HepG2 (cell line): Measurements from ENCODE around the gene UBQLN4. TPM values are rescaled to one million over a fixed set of nuclear protein-coding genes. Genes with fewer than 3 reads are reported as not detected.

ENCODE experiments used
- ELF3 ChIP-seq: IDR thresholded peaks from 2 replicates; pipeline ENCODE4 v1.6.1; 2016; ENCODE audit warnings: missing genetic modification reagents, missing compliant biosample characterization
- EP300 ChIP-seq, 3 experiments: sonication (generic) in 1 of 3; formaldehyde crosslinking in 1 of 3; IDR thresholded peaks; 2 replicates each; pipeline versions ENCODE4 v1.5.1 to v1.6.1; 2011 to 2020; ENCODE audit warnings: low read depth in 2 of 3, low read length in 2 of 3, borderline replicate concordance in 1 of 3, improper control_type of control experiment in 1 of 3, mild to moderate bottlenecking in 1 of 3, missing genetic modification reagents in 1 of 3, moderate library complexity in 1 of 3
- EZH2 ChIP-seq: conservative IDR thresholded peaks from 2 replicates; pipeline ENCODE4 v1.6.1; 2012; ENCODE audit warnings: mild to moderate bottlenecking, low read depth, low read length, moderate library complexity
- HINFP ChIP-seq: sonication (generic); formaldehyde crosslinking; IDR thresholded peaks from 2 replicates; pipeline ENCODE4 v1.4.0; 2020; ENCODE audit warnings: low read depth, mild to moderate bottlenecking, missing genetic modification reagents
- MAZ ChIP-seq, 2 experiments: sonication (generic) in 1 of 2; formaldehyde crosslinking in 1 of 2; IDR thresholded peaks; 2 replicates each; pipeline versions ENCODE4 v1.5.0 to v1.6.1; 2012 to 2020; ENCODE audit warnings: low read depth in 2 of 2, mild to moderate bottlenecking in 2 of 2, borderline replicate concordance in 1 of 2, improper control_type of control experiment in 1 of 2, low read length in 1 of 2, missing genetic modification reagents in 1 of 2, moderate library complexity in 1 of 2
- MXD4 ChIP-seq: IDR thresholded peaks from 2 replicates; pipeline ENCODE4 v1.6.1; 2016; ENCODE audit warnings: mild to moderate bottlenecking, missing biosample characterization, missing genetic modification reagents
- MXI1 ChIP-seq: IDR thresholded peaks from 3 replicates; pipeline ENCODE4 v1.6.1; 2012; ENCODE audit warnings: low read depth, low read length, inconsistent platforms, borderline replicate concordance
- NR2C2 ChIP-seq: sonication (generic); formaldehyde crosslinking; IDR thresholded peaks from 2 replicates; pipeline ENCODE4 v1.4.0; 2020; ENCODE audit warnings: missing genetic modification reagents, mild to moderate bottlenecking, moderate library complexity, borderline replicate concordance
- PPARG ChIP-seq: conservative IDR thresholded peaks from 2 replicates; pipeline ENCODE4 v1.6.1; 2016; ENCODE audit warnings: missing biosample characterization, missing genetic modification reagents
- REPIN1 ChIP-seq: sonication (generic); formaldehyde crosslinking; IDR thresholded peaks from 2 replicates; pipeline ENCODE4 v1.8.0; 2022; ENCODE audit warnings: missing genetic modification reagents, low read depth, mild to moderate bottlenecking, borderline replicate concordance
- ZNF224 ChIP-seq: sonication (generic); formaldehyde crosslinking; IDR thresholded peaks from 2 replicates; pipeline ENCODE4 v1.5.0; 2020; ENCODE audit warnings: mild to moderate bottlenecking, missing genetic modification reagents
- ZNF230 ChIP-seq: sonication (generic); formaldehyde crosslinking; IDR thresholded peaks from 2 replicates; pipeline ENCODE4 v1.4.0; 2020; ENCODE audit warnings: mild to moderate bottlenecking, missing genetic modification reagents
- ZNF276 ChIP-seq: sonication (generic); formaldehyde crosslinking; IDR thresholded peaks from 2 replicates; pipeline ENCODE4 v1.4.0; 2020; ENCODE audit warnings: mild to moderate bottlenecking, low read depth, missing genetic modification reagents
- ZNF432 ChIP-seq: sonication (generic); formaldehyde crosslinking; IDR thresholded peaks from 2 replicates; pipeline ENCODE4 v1.5.0; 2020; ENCODE audit warnings: missing genetic modification reagents, mild to moderate bottlenecking, borderline replicate concordance
- ZNF460 ChIP-seq: sonication (generic); formaldehyde crosslinking; IDR thresholded peaks from 2 replicates; pipeline ENCODE4 v1.5.1; 2020; ENCODE audit warnings: missing genetic modification reagents, mild to moderate bottlenecking, borderline replicate concordance
- ZNF776 ChIP-seq: sonication (generic); formaldehyde crosslinking; IDR thresholded peaks from 2 replicates; pipeline ENCODE4 v1.4.0; 2020; ENCODE audit warnings: mild to moderate bottlenecking, missing genetic modification reagents
- ZNF883 ChIP-seq: sonication (generic); formaldehyde crosslinking; IDR thresholded peaks from 2 replicates; pipeline ENCODE4 v1.5.1; 2020; ENCODE audit warnings: mild to moderate bottlenecking, missing genetic modification reagents; ENCODE audit errors: not compliant biosample characterization
- ZSCAN21 ChIP-seq: sonication (generic); formaldehyde crosslinking; IDR thresholded peaks from 2 replicates; pipeline ENCODE4 v1.8.0; 2022; ENCODE audit warnings: mild to moderate bottlenecking, missing genetic modification reagents, moderate library complexity, borderline replicate concordance
- ZSCAN22 ChIP-seq: sonication (generic); formaldehyde crosslinking; IDR thresholded peaks from 2 replicates; pipeline ENCODE4 v1.4.0; 2020; ENCODE audit warnings: mild to moderate bottlenecking, missing genetic modification reagents
- polyA plus RNA-seq, 8 experiments: library from polyadenylated mRNA; depleted of rRNA in 3 of 8; stranded (reverse) in 7 of 8; unstranded in 1 of 8; fragments of >200 nt; fragmentation: Illumina TruSeq in 4 of 8; extraction: Trizol in 4 of 8; gene quantifications; 2 replicates each; pipeline versions ENCODE4 v1.2.1 to v1.2.3, GENCODE V29; 2011 to 2016; ENCODE audit warnings: low read depth in 4 of 8, missing spikeins in 1 of 8, mixed read lengths in 1 of 8; ENCODE audit not compliant: insufficient read depth in 1 of 8
- total RNA-seq, 5 experiments: library from RNA; depleted of rRNA; stranded (reverse); fragments of >200 nt; fragmentation: Illumina TruSeq; extraction: Trizol; gene quantifications; 2 replicates each; pipeline ENCODE4 v1.2.3, GENCODE V29; 2016; ENCODE audit warnings: low read depth in 1 of 5
- TF ChIP-seq, protein P1 (sequence below): IDR thresholded peaks from 2 replicates; pipeline ENCODE4 v1.6.1; 2016; ENCODE audit warnings: missing compliant biosample characterization, missing genetic modification reagents, borderline replicate concordance
- TF ChIP-seq, protein P2 (sequence below): sonication (generic); formaldehyde crosslinking; IDR thresholded peaks from 2 replicates; pipeline ENCODE4 v1.5.1; 2020; ENCODE audit warnings: missing genetic modification reagents, mild to moderate bottlenecking, borderline replicate concordance

Gene UBQLN4
- total and polyA plus RNA-seq, 2 of the 13 experiments (the other 11 are each of a cell fraction or from before 2014, with no cell fraction given), result 31.5 to 39.8 TPM

GRCh38 chr1:155989242-155990004 is 64.2 kb downstream of the UBQLN4 start (continued):
- TF ChIP-seq EP300 (IDR thresholded peaks at IDR 0.05; ENCODE audit: low read depth in 2 of 2, low read length in 2 of 2) (0 out of 4 replicates have a peak, but pooled peaks of 1 of the 2 experiments have one; percentile 39), EP300 (CRISPR knock-in tag; IDR thresholded peaks at IDR 0.05; ENCODE audit: borderline replicate concordance) (no peak), EZH2 (no peak), MAZ (IDR thresholded peaks at IDR 0.05; ENCODE audit: borderline replicate concordance, low read depth, low read length) (no peak), MAZ (CRISPR knock-in tag; IDR thresholded peaks at IDR 0.05; ENCODE audit: low read depth) (peak; percentile 45; the same call in 1 of the 2 replicates), PPARG (CRISPR knock-in tag) (0 out of 2 replicates have a peak, but pooled peaks have one; percentile 20), ZNF883 (no peak), REPIN1 (peak; percentile 60; the same call in 1 of the 2 replicates), ZNF776 (no peak), MXD4 (CRISPR knock-in tag) (0 out of 2 replicates have a peak, but pooled peaks have one; percentile 24), ZNF460 (CRISPR knock-in tag) (no peak), ZSCAN21 (CRISPR knock-in tag) (no peak), ZNF230 (peak; percentile 90; the same call in 1 of the 2 replicates), NR2C2 (CRISPR knock-in tag) (0 out of 2 replicates have a peak, but pooled peaks have one; percentile 28), HINFP (CRISPR knock-in tag) (no peak), ZSCAN22 (CRISPR knock-in tag) (no peak), ZNF276 (CRISPR knock-in tag) (no peak), MXI1 (0 out of 3 replicates have a peak, but pooled peaks have one; percentile 20), ZNF432 (CRISPR knock-in tag) (no peak), ELF3 (CRISPR knock-in tag) (0 out of 2 replicates have a peak, but pooled peaks have one; percentile 20), ZNF224 (CRISPR knock-in tag) (no peak)
- TF ChIP-seq, protein P1, sequence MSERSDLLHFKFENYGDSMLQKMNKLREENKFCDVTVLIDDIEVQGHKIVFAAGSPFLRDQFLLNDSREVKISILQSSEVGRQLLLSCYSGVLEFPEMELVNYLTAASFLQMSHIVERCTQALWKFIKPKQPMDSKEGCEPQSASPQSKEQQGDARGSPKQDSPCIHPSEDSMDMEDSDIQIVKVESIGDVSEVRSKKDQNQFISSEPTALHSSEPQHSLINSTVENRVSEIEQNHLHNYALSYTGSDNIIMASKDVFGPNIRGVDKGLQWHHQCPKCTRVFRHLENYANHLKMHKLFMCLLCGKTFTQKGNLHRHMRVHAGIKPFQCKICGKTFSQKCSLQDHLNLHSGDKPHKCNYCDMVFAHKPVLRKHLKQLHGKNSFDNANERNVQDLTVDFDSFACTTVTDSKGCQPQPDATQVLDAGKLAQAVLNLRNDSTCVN (CRISPR knock-in tag), result no peak
- TF ChIP-seq, protein P2, sequence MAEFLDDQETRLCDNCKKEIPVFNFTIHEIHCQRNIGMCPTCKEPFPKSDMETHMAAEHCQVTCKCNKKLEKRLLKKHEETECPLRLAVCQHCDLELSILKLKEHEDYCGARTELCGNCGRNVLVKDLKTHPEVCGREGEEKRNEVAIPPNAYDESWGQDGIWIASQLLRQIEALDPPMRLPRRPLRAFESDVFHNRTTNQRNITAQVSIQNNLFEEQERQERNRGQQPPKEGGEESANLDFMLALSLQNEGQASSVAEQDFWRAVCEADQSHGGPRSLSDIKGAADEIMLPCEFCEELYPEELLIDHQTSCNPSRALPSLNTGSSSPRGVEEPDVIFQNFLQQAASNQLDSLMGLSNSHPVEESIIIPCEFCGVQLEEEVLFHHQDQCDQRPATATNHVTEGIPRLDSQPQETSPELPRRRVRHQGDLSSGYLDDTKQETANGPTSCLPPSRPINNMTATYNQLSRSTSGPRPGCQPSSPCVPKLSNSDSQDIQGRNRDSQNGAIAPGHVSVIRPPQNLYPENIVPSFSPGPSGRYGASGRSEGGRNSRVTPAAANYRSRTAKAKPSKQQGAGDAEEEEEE, result no peak
